Ovary (tissue), 3 donors: ENCODE measurements around the gene LCTL.

ENCODE experiments used
- POLR2A ChIP-seq: fragments of 450-650 bp; IDR thresholded peaks from one replicate; pipeline ENCODE4 v1.6.1; 2017; ENCODE audit warnings: antibody characterized with exemption, mild to moderate bottlenecking, moderate library complexity
- TF ChIP-seq, protein P1 (sequence below), 3 donors: fragments of 450-650 bp in 2 of 3; fragments of 200-600 bp in 1 of 3; IDR thresholded peaks; one replicate each; pipeline versions ENCODE4 v1.5.1 to v1.8.0; 2016 to 2022; ENCODE audit warnings: antibody characterized with exemption in 3 of 3, mild to moderate bottlenecking in 1 of 3
- donor health status: DM: no; HTN: no; CAD: no.

DNA sequence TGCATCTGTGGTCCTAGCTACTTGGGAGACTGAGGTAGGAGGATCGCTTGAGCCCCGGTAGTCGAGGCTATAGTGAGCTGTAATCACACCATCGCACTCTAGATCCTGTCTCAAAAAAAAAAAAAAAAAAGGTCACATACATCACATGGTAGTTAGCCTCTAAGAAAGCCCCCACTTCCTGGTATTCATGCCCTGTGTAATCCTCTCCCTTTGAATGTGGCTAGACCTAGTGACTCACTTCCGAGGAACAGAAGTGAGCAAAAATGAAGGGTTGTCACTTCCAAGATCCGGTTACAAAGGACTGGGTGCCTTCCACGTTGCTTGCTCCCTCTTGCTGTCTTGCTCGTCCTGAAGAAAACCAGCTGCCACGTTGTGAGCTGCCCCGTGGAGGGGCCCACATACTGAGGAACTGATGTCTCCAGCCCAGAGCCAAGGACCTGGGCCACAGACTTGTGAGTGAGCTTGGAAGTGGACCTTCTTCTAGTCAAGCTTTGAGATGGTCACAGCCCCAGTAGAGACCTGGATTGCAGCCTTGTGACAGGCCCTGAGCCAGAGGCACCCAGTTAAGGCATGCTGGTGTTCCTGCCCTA, 12.6 kb upstream of the LCTL start:
- TF ChIP-seq, protein P1, sequence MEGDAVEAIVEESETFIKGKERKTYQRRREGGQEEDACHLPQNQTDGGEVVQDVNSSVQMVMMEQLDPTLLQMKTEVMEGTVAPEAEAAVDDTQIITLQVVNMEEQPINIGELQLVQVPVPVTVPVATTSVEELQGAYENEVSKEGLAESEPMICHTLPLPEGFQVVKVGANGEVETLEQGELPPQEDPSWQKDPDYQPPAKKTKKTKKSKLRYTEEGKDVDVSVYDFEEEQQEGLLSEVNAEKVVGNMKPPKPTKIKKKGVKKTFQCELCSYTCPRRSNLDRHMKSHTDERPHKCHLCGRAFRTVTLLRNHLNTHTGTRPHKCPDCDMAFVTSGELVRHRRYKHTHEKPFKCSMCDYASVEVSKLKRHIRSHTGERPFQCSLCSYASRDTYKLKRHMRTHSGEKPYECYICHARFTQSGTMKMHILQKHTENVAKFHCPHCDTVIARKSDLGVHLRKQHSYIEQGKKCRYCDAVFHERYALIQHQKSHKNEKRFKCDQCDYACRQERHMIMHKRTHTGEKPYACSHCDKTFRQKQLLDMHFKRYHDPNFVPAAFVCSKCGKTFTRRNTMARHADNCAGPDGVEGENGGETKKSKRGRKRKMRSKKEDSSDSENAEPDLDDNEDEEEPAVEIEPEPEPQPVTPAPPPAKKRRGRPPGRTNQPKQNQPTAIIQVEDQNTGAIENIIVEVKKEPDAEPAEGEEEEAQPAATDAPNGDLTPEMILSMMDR (IDR thresholded peaks at IDR 0.05), result no peak
- no peak for TF ChIP-seq POLR2A
